Neural progenitor cell (in vitro differentiated cells): Measurements from ENCODE around the gene RIC3.

Source experiments
- CTCF ChIP-seq: fragments of 200-600 bp; sonication (generic); IDR thresholded peaks from 2 replicates; pipeline ENCODE4 v1.5.1; 2017; ENCODE audit warnings: antibody characterized with exemption, mild to moderate bottlenecking
- EZH2 ChIP-seq: fragments of 200-600 bp; sonication (generic); IDR thresholded peaks from 2 replicates; pipeline ENCODE4 v1.6.1; 2017; ENCODE audit warnings: antibody characterized with exemption, mild to moderate bottlenecking, moderate library complexity

DNA sequence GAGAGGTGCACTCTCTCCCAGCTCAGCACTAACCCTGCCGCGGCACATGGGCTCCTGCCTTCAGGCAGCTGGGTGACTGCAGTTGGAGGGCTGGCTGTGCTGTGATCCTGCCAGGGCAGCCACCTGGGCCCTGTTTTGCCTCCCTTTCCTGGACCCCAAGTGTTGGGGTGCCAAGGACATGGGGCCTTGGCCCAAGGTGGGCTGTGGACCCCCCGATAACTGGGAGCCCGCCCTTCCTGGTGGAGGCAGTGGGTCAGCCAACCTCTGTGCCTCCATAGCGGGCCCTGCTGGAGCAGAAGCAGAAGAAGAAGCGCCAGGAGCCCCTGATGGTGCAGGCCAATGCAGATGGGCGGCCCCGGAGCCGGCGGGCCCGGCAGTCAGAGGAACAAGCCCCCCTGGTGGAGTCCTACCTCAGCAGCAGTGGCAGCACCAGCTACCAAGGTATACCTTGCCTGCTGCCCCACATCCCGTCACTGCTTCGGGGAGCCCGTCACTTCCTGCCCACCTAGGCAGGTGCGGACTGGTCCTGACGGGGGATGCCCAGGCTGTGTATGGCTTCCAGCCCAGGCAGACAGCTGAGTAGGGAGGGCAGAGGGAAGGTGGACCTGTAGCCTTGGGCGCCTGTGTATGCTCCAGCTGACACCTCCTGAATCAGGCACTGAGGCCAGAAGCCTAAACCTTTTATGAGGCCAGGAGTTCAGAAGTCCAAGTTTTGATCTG, 78.9 kb downstream of the RIC3 start:
- no peak for TF ChIP-seq CTCF
- TF ChIP-seq EZH2 = no peak
